ENCODE measurements around the gene CLDN7. TPM values are rescaled to one million over a fixed set of nuclear protein-coding genes. Genes with fewer than 3 reads are reported as not detected.

CLDN7 gene
- total and polyA plus RNA-seq, 4 experiments from 2014 or later: 0.39 to 3.1 (median 1.0) TPM

GRCh38 chr17:7225711-7226331, 36.5 kb downstream of the CLDN7 start:
- Histone ChIP-seq H3K27ac (ENCODE audit: low read depth, low read length) (no peak overlapping the region), H3K4me3 (ENCODE audit: low read length in 2 of 2) (no peak overlapping the region), H3K36me3 (ENCODE audit: insufficient read depth, low read length) (peaks cover 58% of the 10 kb centered on the region), H3K4me1 (ENCODE audit: insufficient read depth, low read length) (peaks cover 6% of the 10 kb centered on the region), H3K9me3 (ENCODE audit: control insufficient read depth in 1 of 2, low read length in 2 of 2) (no peaks in the 10 kb centered on the region), H3K27me3 (ENCODE audit: insufficient read depth, low read length) (no peaks in the 10 kb centered on the region)
- ChIA-PET POLR2A (ENCODE audit: partially characterized antibody) (interaction anchor here (15.3 kb wide), 1 partner anchor 10 kb away, joined by 435 read pairs; the partner anchor contains the start of genes DVL2, GABARAP and PHF23), CTCF (ENCODE audit: partially characterized antibody) (no interaction called here)
- no peaks in the 10 kb centered on the region for H3K9me3 Mint-ChIP-seq
- peaks cover 8 to 14% (median 12%) of the 10 kb centered on the region in 4 donors for H3K4me1 Mint-ChIP-seq
- no peak overlapping the region for H3K4me3 Mint-ChIP-seq
- H3K27ac Mint-ChIP-seq: peak overlapping the region in 1 of 7 donors; percentile 38
- intact Hi-C loops (cut with micrococcal nuclease): no loop called here
- DNase-seq: peak in 1 of 5 donors; percentile 36
- H3K27me3 Mint-ChIP-seq: no peaks in the 10 kb centered on the region
- H3K36me3 Mint-ChIP-seq: peaks cover 18 to 64% of the 10 kb centered on the region in 2 donors

DNA sequence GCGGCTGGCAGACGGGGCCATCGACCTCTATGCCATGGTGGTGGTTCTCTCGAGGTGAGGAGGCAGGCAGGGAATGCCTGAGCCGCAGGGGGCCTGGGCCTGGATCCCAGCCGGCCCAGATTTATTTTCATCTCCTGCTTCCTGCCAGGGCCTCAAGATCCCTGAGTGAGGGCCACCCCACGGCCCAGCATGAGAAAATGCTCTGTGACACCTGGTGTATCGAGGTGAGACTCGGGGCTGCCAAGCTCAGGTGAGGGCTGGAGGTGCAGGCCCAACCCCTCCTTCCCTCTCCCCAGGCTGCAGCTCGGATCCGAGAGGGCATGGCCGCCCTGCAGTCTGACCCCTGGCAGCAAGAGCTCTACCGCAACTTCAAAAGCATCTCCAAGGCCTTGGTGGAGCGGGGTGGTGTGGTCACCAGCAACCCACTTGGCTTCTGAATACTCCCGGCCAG, 37.6 kb downstream of the CLDN7 start:
- peaks cover 14% of the 10 kb centered on the region for H3K4me1 ChIP-seq (ENCODE audit: insufficient read depth, low read length)
- H3K27me3 ChIP-seq (ENCODE audit: insufficient read depth, low read length): no peaks in the 10 kb centered on the region
- Mint-ChIP-seq H3K4me3 (no peak overlapping the region), H3K9me3 (no peaks in the 10 kb centered on the region), H3K36me3 (peaks cover 17 to 61% of the 10 kb centered on the region in 2 donors), H3K27me3 (no peaks in the 10 kb centered on the region), H3K4me1 (peaks cover 13 to 21% (median 15%) of the 10 kb centered on the region in 4 donors), H3K27ac (peak overlapping the region in 1 of 7 donors; percentile 38)
- intact Hi-C loops (cut with micrococcal nuclease): no loop called here
- POLR2A ChIA-PET (ENCODE audit: partially characterized antibody): interaction anchor here (1.1 to 15.3 kb wide), 2 partner anchors 11 to 22 kb away, joined by 3 to 435 read pairs; partner anchors contain the start of genes DVL2, GABARAP and PHF23
- no peak overlapping the region for H3K4me3 ChIP-seq (ENCODE audit: low read length in 2 of 2)
- no peak for DNase-seq
- H3K9me3 ChIP-seq (ENCODE audit: control insufficient read depth in 1 of 2, low read length in 2 of 2): no peaks in the 10 kb centered on the region
- H3K27ac ChIP-seq (ENCODE audit: low read depth, low read length): no peak overlapping the region
- CTCF ChIA-PET (ENCODE audit: partially characterized antibody): interaction anchor here (1.3 kb wide), 1 partner anchor 72 kb away, joined by 3 read pairs; no protein-coding TSS in a partner anchor
- peaks cover 49% of the 10 kb centered on the region for H3K36me3 ChIP-seq (ENCODE audit: insufficient read depth, low read length)

DNA sequence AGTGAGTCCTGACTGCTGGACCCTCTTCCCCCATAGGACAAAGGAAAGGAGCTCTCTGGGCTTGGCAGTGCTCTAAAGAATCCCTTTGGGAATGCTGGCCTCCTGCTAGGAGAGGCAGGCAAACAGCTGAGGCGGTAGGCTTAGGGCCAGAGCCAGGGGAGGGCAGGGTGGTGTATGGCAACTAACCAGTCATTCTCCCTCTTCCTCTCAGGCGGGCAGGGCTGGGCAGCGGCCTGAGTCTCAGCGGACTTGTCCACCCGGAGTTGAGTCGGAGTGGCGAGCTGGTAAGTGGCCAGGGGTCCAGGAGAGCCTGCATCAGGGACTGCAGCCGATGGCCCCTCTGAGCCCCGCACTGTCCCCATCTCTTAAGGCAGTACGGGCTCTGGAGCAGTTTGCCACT, 38.2 kb downstream of the CLDN7 start:
- H3K4me1 ChIP-seq (ENCODE audit: insufficient read depth, low read length): peaks cover 19% of the 10 kb centered on the region
- Mint-ChIP-seq H3K27me3 (no peaks in the 10 kb centered on the region), H3K9me3 (no peaks in the 10 kb centered on the region), H3K4me3 (no peak overlapping the region), H3K4me1 (peaks cover 17 to 26% (median 21%) of the 10 kb centered on the region in 4 donors), H3K36me3 (peaks cover 12 to 56% of the 10 kb centered on the region in 2 donors), H3K27ac (peak overlapping the region in 1 of 7 donors; percentile 68)
- H3K27me3 ChIP-seq (ENCODE audit: insufficient read depth, low read length): no peaks in the 10 kb centered on the region
- H3K4me3 ChIP-seq (ENCODE audit: low read length in 2 of 2): no peak overlapping the region
- no peaks in the 10 kb centered on the region for H3K9me3 ChIP-seq (ENCODE audit: control insufficient read depth in 1 of 2, low read length in 2 of 2)
- H3K27ac ChIP-seq (ENCODE audit: low read depth, low read length): no peak overlapping the region
- H3K36me3 ChIP-seq (ENCODE audit: insufficient read depth, low read length): peaks cover 44% of the 10 kb centered on the region
- DNase-seq: peak in 1 of 5 donors; percentile 26
- intact Hi-C loops (cut with micrococcal nuclease): no loop called here
- CTCF ChIA-PET (ENCODE audit: partially characterized antibody): interaction anchor here (1.3 kb wide), 1 partner anchor 73 kb away, joined by 3 read pairs; no protein-coding TSS in a partner anchor
- POLR2A ChIA-PET (ENCODE audit: partially characterized antibody): interaction anchor here (1.1 to 15.3 kb wide), 2 partner anchors 12 to 21 kb away, joined by 3 to 435 read pairs; partner anchors contain the start of genes DVL2, GABARAP and PHF23

DNA sequence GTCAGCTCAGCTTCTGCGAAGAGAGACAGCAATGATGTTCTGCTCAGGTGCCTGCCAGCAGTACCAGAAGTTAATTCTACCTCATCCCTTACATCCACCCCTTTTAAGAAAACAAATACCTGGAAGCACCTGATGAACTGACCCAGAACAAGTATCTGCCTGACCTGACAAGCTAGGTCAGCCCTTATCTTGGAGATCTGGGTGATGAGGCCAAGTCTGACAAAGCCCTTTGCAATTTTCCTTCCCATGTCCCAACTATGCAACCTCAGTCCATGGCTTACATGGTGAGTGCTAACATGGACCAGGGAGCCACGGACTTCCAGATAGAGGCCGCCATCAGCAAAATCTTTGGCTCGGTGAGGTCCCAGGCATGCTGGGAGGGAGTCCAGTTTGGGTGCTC, 38.9 kb downstream of the CLDN7 start:
- Histone ChIP-seq H3K9me3 (ENCODE audit: control insufficient read depth in 1 of 2, low read length in 2 of 2) (no peaks in the 10 kb centered on the region), H3K4me3 (ENCODE audit: low read length in 2 of 2) (no peak overlapping the region), H3K27ac (ENCODE audit: low read depth, low read length) (no peak overlapping the region), H3K27me3 (ENCODE audit: insufficient read depth, low read length) (no peaks in the 10 kb centered on the region), H3K36me3 (ENCODE audit: insufficient read depth, low read length) (peaks cover 39% of the 10 kb centered on the region), H3K4me1 (ENCODE audit: insufficient read depth, low read length) (peaks cover 26% of the 10 kb centered on the region)
- Mint-ChIP-seq H3K4me1 (peaks cover 17 to 34% (median 25%) of the 10 kb centered on the region in 4 donors), H3K27me3 (no peaks in the 10 kb centered on the region), H3K4me3 (no peak overlapping the region), H3K27ac (peak overlapping the region in 3 of 7 donors; percentile 6 to 50 (median 23)), H3K9me3 (no peaks in the 10 kb centered on the region), H3K36me3 (peaks cover 11 to 51% of the 10 kb centered on the region in 2 donors)
- ChIA-PET POLR2A (ENCODE audit: partially characterized antibody) (interaction anchor here (15.3 kb wide), 1 partner anchor 12 kb away, joined by 435 read pairs; the partner anchor contains the start of genes DVL2, GABARAP and PHF23), CTCF (ENCODE audit: partially characterized antibody) (interaction anchor here (5.9 kb wide), 1 partner anchor 74 kb away, joined by 79 read pairs; no protein-coding TSS in a partner anchor)
- intact Hi-C loops (cut with micrococcal nuclease): no loop called here
- peak in 1 of 5 donors; percentile 9 for DNase-seq

- Histone ChIP-seq H3K9me3 (ENCODE audit: control insufficient read depth in 1 of 2, low read length in 2 of 2) (no peaks in the 10 kb centered on the region), H3K27me3 (ENCODE audit: insufficient read depth, low read length) (no peaks in the 10 kb centered on the region), H3K36me3 (ENCODE audit: insufficient read depth, low read length) (peaks cover 39% of the 10 kb centered on the region), H3K4me1 (ENCODE audit: insufficient read depth, low read length) (peaks cover 30% of the 10 kb centered on the region), H3K27ac (ENCODE audit: low read depth, low read length) (no peak overlapping the region), H3K4me3 (ENCODE audit: low read length in 2 of 2) (no peak overlapping the region)
- Mint-ChIP-seq H3K9me3 (no peaks in the 10 kb centered on the region), H3K4me3 (peak overlapping the region in 1 of 8 donors; percentile 17), H3K4me1 (peaks cover 18 to 38% (median 26%) of the 10 kb centered on the region in 4 donors), H3K36me3 (peaks cover 7 to 47% of the 10 kb centered on the region in 2 donors), H3K27me3 (no peaks in the 10 kb centered on the region), H3K27ac (peak overlapping the region in 2 of 7 donors; percentile 50 to 82)
- intact Hi-C loops (cut with micrococcal nuclease): no loop called here
- ChIA-PET CTCF (ENCODE audit: partially characterized antibody) (interaction anchor here (5.9 kb wide), 1 partner anchor 75 kb away, joined by 79 read pairs; no protein-coding TSS in a partner anchor), POLR2A (ENCODE audit: partially characterized antibody) (interaction anchor here (15.3 kb wide), 1 partner anchor 13 kb away, joined by 435 read pairs; the partner anchor contains the start of genes DVL2, GABARAP and PHF23)
- DNase-seq: peak in 1 of 5 donors; percentile 21
Observed at GRCh38 chr17:7222972-7223292, 39.3 kb downstream of the CLDN7 start.

- Mint-ChIP-seq H3K9me3 (no peaks in the 10 kb centered on the region), H3K4me1 (peaks cover 19 to 43% (median 29%) of the 10 kb centered on the region in 4 donors), H3K4me3 (peak overlapping the region in 1 of 8 donors; percentile 17), H3K27ac (peak overlapping the region in 4 of 7 donors; percentile 53 to 94 (median 78)), H3K36me3 (peaks cover 6 to 47% of the 10 kb centered on the region in 2 donors), H3K27me3 (no peaks in the 10 kb centered on the region)
- ChIA-PET CTCF (ENCODE audit: partially characterized antibody) (interaction anchor here (2.2 to 5.9 kb wide), 4 partner anchors 10 to 75 kb away, joined by 6 to 79 read pairs (median 28); partner anchors contain the start of gene DVL2), POLR2A (ENCODE audit: partially characterized antibody) (interaction anchor here (15.3 kb wide), 1 partner anchor 13 kb away, joined by 435 read pairs; the partner anchor contains the start of genes DVL2, GABARAP and PHF23)
- peak in 1 of 5 donors; percentile 17 for DNase-seq
- H3K27ac ChIP-seq (ENCODE audit: low read depth, low read length): no peak overlapping the region
- H3K4me1 ChIP-seq (ENCODE audit: insufficient read depth, low read length): peaks cover 34% of the 10 kb centered on the region
- no peak overlapping the region for H3K4me3 ChIP-seq (ENCODE audit: low read length in 2 of 2)
- no peaks in the 10 kb centered on the region for H3K9me3 ChIP-seq (ENCODE audit: control insufficient read depth in 1 of 2, low read length in 2 of 2)
- H3K36me3 ChIP-seq (ENCODE audit: insufficient read depth, low read length): peaks cover 34% of the 10 kb centered on the region
- intact Hi-C loops (cut with micrococcal nuclease): no loop called here
- no peaks in the 10 kb centered on the region for H3K27me3 ChIP-seq (ENCODE audit: insufficient read depth, low read length)
Observed at GRCh38 chr17:7222093-7222971, 39.9 kb downstream of the CLDN7 start.
